ENCODE data around the gene ARNT2. TPM values are rescaled to one million over a fixed set of nuclear protein-coding genes. Genes with fewer than 3 reads are reported as not detected.

ARNT2 gene
- total RNA-seq, 2 donors from 2014 or later, result not detected

DNA sequence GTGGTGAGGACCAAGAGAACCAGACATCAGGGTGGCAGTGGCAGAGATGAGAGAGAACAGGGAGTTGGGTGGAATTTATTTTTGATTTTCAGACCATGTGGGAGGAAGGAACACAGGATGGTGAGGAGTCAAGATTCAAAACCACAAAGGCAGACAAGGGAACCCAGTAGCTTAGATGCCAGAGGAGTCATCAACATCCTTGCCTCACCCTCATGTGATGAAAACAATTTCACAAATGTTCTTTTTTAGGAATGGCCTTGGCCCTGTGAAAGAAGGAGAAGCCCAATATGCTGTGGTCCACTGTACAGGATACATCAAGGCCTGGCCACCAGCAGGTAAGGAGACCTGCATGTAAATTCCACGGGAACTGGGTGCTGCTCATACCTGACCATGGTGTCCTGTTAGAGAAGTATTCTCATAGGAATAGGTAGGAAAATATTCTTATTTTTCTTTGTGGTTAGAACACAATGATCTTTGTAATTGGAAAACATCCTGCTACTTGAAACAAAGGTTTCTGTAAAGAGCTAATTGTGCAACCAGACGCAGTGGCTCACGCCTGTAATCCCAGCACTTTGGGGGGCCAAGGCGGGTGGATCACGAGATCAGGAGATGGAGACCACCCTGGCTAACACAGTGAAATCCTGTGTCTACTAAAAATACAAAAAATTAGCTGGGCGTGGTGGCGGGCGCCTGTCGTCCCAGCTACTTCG, 110.0 kb downstream of the ARNT2 start:
- H3K36me3 Mint-ChIP-seq (ENCODE audit: low read depth), result no peaks in the 10 kb centered on the region
- H3K4me1 Mint-ChIP-seq, result no peaks in the 10 kb centered on the region
- no peaks in the 10 kb centered on the region for H3K27me3 Mint-ChIP-seq

DNA sequence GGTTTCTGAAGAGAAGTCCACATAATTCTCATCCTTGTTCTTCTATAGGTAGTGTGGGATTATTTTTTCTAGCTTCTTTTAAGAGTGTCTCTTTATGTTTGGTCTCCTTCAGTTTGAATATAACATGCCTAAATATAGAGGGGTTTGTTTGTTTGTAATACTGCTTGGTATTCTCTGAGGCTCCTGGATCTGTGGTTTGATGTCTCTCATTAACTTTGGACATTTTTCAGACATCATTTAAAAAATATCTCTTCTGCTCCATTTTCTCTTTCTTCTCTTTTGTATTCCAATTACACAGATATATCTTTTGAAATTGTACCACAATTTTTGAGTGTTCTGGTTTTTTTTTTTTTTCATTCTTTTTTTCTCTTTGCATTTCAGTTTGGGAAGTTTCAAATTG, 113.1 kb downstream of the ARNT2 start:
- Mint-ChIP-seq H3K36me3 (ENCODE audit: low read depth) (no peaks in the 10 kb centered on the region), H3K4me1 (no peaks in the 10 kb centered on the region), H3K27me3 (no peaks in the 10 kb centered on the region), H3K27ac (no peak overlapping the region), H3K4me3 (no peak overlapping the region)
- ATAC-seq (no peak), DNase-seq (no peak)
- no peaks in the 10 kb centered on the region for H3K9me3 ChIP-seq (ENCODE audit: control insufficient read depth, low read length, poor library complexity, severe bottlenecking)

More for the DNA sequence above, 110.0 kb downstream of the ARNT2 start:
- Mint-ChIP-seq H3K4me3 (no peak overlapping the region), H3K27ac (no peak overlapping the region)
- DNase-seq (no peak), ATAC-seq (no peak)
- peaks cover 7% of the 10 kb centered on the region for H3K9me3 ChIP-seq (ENCODE audit: control insufficient read depth, low read length, poor library complexity, severe bottlenecking)

DNA sequence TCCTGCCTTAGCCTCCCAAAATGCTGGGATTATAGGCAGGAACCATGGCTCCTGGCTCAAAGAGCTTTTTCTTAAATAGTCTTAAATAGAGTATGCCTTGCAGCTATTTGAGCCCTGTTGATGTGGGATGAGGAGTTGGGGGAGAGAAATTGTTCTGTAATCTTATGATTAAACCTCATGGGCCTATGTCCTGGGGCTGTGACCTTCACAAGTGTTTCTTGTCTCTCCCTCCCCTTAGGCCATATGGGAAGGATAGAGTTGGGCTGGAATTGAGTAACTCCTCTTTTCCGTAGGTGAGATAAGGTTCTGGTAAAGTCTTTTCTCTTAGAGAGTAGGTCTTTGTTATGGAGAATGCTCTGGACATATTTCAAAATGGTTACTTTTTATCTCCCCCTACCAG, 114.3 kb downstream of the ARNT2 start:
- H3K36me3 Mint-ChIP-seq (ENCODE audit: low read depth), result no peaks in the 10 kb centered on the region
- H3K4me3 Mint-ChIP-seq, result no peak overlapping the region

GRCh38 chr15:80523746-80524145, 119.6 kb downstream of the ARNT2 start:
- H3K27ac Mint-ChIP-seq, result no peak overlapping the region
- H3K4me1 Mint-ChIP-seq, result no peaks in the 10 kb centered on the region
- no peak for ATAC-seq

More for the DNA sequence above, 114.3 kb downstream of the ARNT2 start:
- Mint-ChIP-seq H3K27ac (no peak overlapping the region), H3K27me3 (peaks cover 9% of the 10 kb centered on the region), H3K4me1 (no peaks in the 10 kb centered on the region)
- DNase-seq (no peak), ATAC-seq (no peak)
- H3K9me3 ChIP-seq (ENCODE audit: control insufficient read depth, low read length, poor library complexity, severe bottlenecking), result no peaks in the 10 kb centered on the region

DNA sequence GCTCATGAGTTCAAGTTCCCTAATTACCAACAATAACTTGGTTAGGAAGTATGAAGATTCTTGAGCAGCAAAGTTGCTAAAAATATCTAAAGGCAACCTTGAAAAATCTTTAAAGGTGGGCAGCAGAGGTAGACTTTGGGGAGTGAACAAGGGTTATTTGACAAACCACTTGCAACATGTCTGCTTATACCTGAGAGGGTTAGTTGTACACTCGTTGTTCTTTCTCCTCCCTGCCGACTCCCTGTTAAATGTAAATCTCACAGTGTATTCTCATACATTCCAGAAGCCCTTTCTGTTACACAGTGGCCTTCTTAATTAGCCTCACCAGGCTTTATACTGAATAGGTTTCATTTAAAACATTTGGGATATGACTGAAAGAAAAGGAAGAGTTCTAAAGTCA, 121.7 kb downstream of the ARNT2 start:
- no peaks in the 10 kb centered on the region for H3K4me1 Mint-ChIP-seq
- peaks cover 53% of the 10 kb centered on the region for H3K27me3 Mint-ChIP-seq
- no peak for ATAC-seq
- H3K36me3 Mint-ChIP-seq (ENCODE audit: low read depth), result no peaks in the 10 kb centered on the region
- no peak overlapping the region for H3K4me3 Mint-ChIP-seq
- no peak for DNase-seq
- no peak overlapping the region for H3K27ac Mint-ChIP-seq
- no peaks in the 10 kb centered on the region for H3K9me3 ChIP-seq (ENCODE audit: control insufficient read depth, low read length, poor library complexity, severe bottlenecking)

More at GRCh38 chr15:80523746-80524145, 119.6 kb downstream of the ARNT2 start:
- Mint-ChIP-seq H3K4me3 (no peak overlapping the region), H3K36me3 (ENCODE audit: low read depth) (no peaks in the 10 kb centered on the region), H3K27me3 (peaks cover 38% of the 10 kb centered on the region)
- DNase-seq, result no peak
- no peaks in the 10 kb centered on the region for H3K9me3 ChIP-seq (ENCODE audit: control insufficient read depth, low read length, poor library complexity, severe bottlenecking)

GRCh38 chr15:80526556-80527340, 122.6 kb downstream of the ARNT2 start:
- ATAC-seq (no peak), DNase-seq (no peak)
- no peaks in the 10 kb centered on the region for H3K9me3 ChIP-seq (ENCODE audit: control insufficient read depth, low read length, poor library complexity, severe bottlenecking)
- no peak overlapping the region for H3K27ac Mint-ChIP-seq
- H3K4me1 Mint-ChIP-seq, result no peaks in the 10 kb centered on the region
- no peak overlapping the region for H3K4me3 Mint-ChIP-seq
- peaks cover 56% of the 10 kb centered on the region for H3K27me3 Mint-ChIP-seq
- H3K36me3 Mint-ChIP-seq (ENCODE audit: low read depth), result no peaks in the 10 kb centered on the region

DNA sequence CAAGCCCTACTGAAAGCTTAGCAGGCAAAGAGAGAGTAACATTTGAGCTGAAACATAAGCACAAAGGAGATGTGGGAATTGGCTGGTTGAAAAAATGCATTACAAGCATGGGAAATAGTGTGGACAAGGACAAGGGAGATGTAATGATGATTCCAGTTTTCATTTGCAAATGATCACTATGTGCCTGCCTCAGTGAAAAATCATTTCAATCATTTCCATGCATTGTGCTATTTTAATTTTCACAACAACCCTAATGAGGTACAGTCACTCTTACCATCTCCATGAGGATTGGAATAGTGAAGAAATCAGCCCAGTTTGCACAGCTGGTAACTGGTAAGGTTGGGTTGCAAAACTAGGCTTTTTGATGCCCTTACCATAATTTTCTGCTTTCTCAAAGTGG, 123.2 kb downstream of the ARNT2 start:
- H3K36me3 Mint-ChIP-seq (ENCODE audit: low read depth), result no peaks in the 10 kb centered on the region
- H3K4me1 Mint-ChIP-seq, result no peaks in the 10 kb centered on the region
- peaks cover 58% of the 10 kb centered on the region for H3K27me3 Mint-ChIP-seq
- ATAC-seq, result no peak
- no peaks in the 10 kb centered on the region for H3K9me3 ChIP-seq (ENCODE audit: control insufficient read depth, low read length, poor library complexity, severe bottlenecking)
- no peak overlapping the region for H3K4me3 Mint-ChIP-seq
- DNase-seq, result no peak
- H3K27ac Mint-ChIP-seq, result no peak overlapping the region

DNA sequence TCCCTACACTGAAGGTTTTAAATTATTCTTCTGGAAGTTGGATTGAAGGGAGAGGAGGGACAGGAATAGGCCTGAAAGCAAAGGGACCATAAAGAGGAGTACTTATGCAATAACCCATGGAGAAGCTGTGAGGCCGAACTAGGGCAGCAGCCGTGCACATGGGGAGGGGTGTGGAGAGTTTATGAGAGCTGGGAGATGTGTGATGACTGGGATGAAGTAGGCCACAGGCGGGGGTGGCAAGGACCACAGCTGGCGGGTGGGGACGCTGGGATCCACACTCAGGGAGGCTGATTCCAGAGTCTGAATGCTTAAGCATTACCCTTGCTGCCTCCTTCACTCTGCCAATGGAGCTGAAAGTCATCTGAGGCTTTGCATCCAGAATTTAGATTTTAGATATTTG, 123.8 kb downstream of the ARNT2 start:
- no peak overlapping the region for H3K27ac Mint-ChIP-seq
- no peaks in the 10 kb centered on the region for H3K9me3 ChIP-seq (ENCODE audit: control insufficient read depth, low read length, poor library complexity, severe bottlenecking)
- DNase-seq, result no peak
- ATAC-seq, result no peak
- peaks cover 61% of the 10 kb centered on the region for H3K27me3 Mint-ChIP-seq
- H3K36me3 Mint-ChIP-seq (ENCODE audit: low read depth), result no peaks in the 10 kb centered on the region
- H3K4me1 Mint-ChIP-seq, result no peaks in the 10 kb centered on the region
- no peak overlapping the region for H3K4me3 Mint-ChIP-seq

DNA sequence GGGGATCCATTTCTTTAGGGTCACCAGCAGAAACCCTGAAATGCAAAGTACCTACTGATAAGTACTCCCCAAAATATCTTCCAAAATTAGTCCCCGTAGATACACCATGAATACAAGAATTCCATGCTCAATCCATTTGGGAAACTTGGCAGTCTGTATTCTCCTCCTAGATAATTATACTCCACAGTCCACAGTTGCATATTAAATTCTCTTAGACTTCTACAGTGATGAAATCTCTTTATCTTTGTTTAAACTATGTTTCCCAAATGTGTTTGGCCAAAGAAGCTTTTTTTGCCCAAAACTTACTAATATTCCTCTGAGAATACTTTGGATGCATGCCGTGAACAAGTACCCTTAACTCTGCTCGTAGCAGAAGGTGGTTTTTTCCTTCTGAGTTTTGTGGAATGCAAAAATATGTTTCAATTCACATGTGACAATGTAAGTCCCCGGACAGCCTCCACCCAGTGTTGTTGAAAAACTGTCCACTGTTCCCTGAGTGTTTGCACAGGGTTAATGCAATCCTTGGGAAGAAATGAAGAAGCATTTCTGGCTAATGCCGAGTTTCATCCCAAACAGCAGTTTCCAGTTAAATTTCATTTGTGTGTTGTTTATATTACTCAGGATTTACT, 126.7 kb downstream of the ARNT2 start:
- no peak for ATAC-seq
- DNase-seq, result no peak
- no peaks in the 10 kb centered on the region for H3K4me1 Mint-ChIP-seq
- no peak overlapping the region for H3K27ac Mint-ChIP-seq
- no peaks in the 10 kb centered on the region for H3K36me3 Mint-ChIP-seq (ENCODE audit: low read depth)
- H3K4me3 Mint-ChIP-seq, result no peak overlapping the region
- H3K9me3 ChIP-seq (ENCODE audit: control insufficient read depth, low read length, poor library complexity, severe bottlenecking), result no peaks in the 10 kb centered on the region
- H3K27me3 Mint-ChIP-seq, result peaks cover 59% of the 10 kb centered on the region

- ATAC-seq, result no peak
- Mint-ChIP-seq H3K4me1 (no peaks in the 10 kb centered on the region), H3K27ac (no peak overlapping the region), H3K27me3 (peaks cover 54% of the 10 kb centered on the region), H3K4me3 (no peak overlapping the region), H3K36me3 (ENCODE audit: low read depth) (no peaks in the 10 kb centered on the region)
- no peak for DNase-seq
- H3K9me3 ChIP-seq (ENCODE audit: control insufficient read depth, low read length, poor library complexity, severe bottlenecking), result no peaks in the 10 kb centered on the region
Measured at GRCh38 chr15:80531388-80531787, 127.2 kb downstream of the ARNT2 start.

GRCh38 chr15:80531796-80532195, 127.6 kb downstream of the ARNT2 start:
- ATAC-seq (no peak), DNase-seq (no peak)
- Mint-ChIP-seq H3K27ac (no peak overlapping the region), H3K36me3 (ENCODE audit: low read depth) (no peaks in the 10 kb centered on the region), H3K4me3 (no peak overlapping the region), H3K27me3 (peaks cover 53% of the 10 kb centered on the region), H3K4me1 (no peaks in the 10 kb centered on the region)
- no peaks in the 10 kb centered on the region for H3K9me3 ChIP-seq (ENCODE audit: control insufficient read depth, low read length, poor library complexity, severe bottlenecking)

GRCh38 chr15:80533790-80534333, 129.7 kb downstream of the ARNT2 start:
- Mint-ChIP-seq H3K4me1 (no peaks in the 10 kb centered on the region), H3K4me3 (no peak overlapping the region), H3K27ac (no peak overlapping the region), H3K27me3 (peaks cover 51% of the 10 kb centered on the region), H3K36me3 (ENCODE audit: low read depth) (no peaks in the 10 kb centered on the region)
- no peaks in the 10 kb centered on the region for H3K9me3 ChIP-seq (ENCODE audit: control insufficient read depth, low read length, poor library complexity, severe bottlenecking)
- ATAC-seq (no peak), DNase-seq (no peak)

- H3K27ac Mint-ChIP-seq, result no peak overlapping the region
- peaks cover 37% of the 10 kb centered on the region for H3K27me3 Mint-ChIP-seq
- ATAC-seq, result no peak
- H3K4me1 Mint-ChIP-seq, result no peaks in the 10 kb centered on the region
- no peak overlapping the region for H3K4me3 Mint-ChIP-seq
- no peak for DNase-seq
- H3K36me3 Mint-ChIP-seq (ENCODE audit: low read depth), result no peaks in the 10 kb centered on the region
- no peaks in the 10 kb centered on the region for H3K9me3 ChIP-seq (ENCODE audit: control insufficient read depth, low read length, poor library complexity, severe bottlenecking)
Measured at GRCh38 chr15:80536231-80536630, 132.0 kb downstream of the ARNT2 start.
